Right lobe of liver (tissue), 6 donors: Measurements from ENCODE around the gene NPDC1. TPM values are rescaled to one million over a fixed set of nuclear protein-coding genes. Genes with fewer than 3 reads are reported as not detected.

Experiments
- ATAC-seq, 4 donors: fragments of 200-7000 bp; cut with Tn5 transposase; one replicate each; pipeline ENCODE4 v1.9.1; 2020; ENCODE audit warnings: mild to moderate bottlenecking in 4 of 4, moderate library complexity in 4 of 4
- DNase-seq, 3 donors: peaks; one replicate each; pipeline ENCODE4 v3.0.0-alpha.2; 2020
- H3K27ac ChIP-seq, 3 donors: fragments of 200-600 bp; one replicate each; pipeline ENCODE4 v1.8.0; 2022
- H3K27me3 ChIP-seq, 2 donors: fragments of 200-600 bp; one replicate each; pipeline ENCODE4 v1.8.0; 2022
- H3K36me3 ChIP-seq, 4 donors: fragments of 200-600 bp; sonication (generic) in 1 of 4; one replicate each; pipeline versions ENCODE4 v1.5.1 to v1.8.0; 2017 to 2022; ENCODE audit warnings: control low read depth in 1 of 4
- H3K4me1 ChIP-seq, 4 donors: fragments of 200-600 bp; sonication (generic) in 1 of 4; one replicate each; pipeline versions ENCODE4 v1.5.1 to v1.8.0; 2017 to 2022; ENCODE audit warnings: control low read depth in 1 of 4
- H3K4me3 ChIP-seq, 3 donors: fragments of 200-600 bp; one replicate each; pipeline ENCODE4 v1.8.0; 2022
- H3K9me3 ChIP-seq, 4 donors: fragments of 200-600 bp; sonication (generic) in 1 of 4; one replicate each; pipeline versions ENCODE4 v1.5.1 to v1.8.0; 2017 to 2022; ENCODE audit warnings: control low read depth in 1 of 4
- POLR2A ChIP-seq: fragments of 450-650 bp; IDR thresholded peaks from one replicate; pipeline ENCODE4 v1.6.1; 2017; ENCODE audit warnings: antibody characterized with exemption, mild to moderate bottlenecking
- WGBS: methylation state at CpG from one replicate; pipeline ENCODE4 v1.1.6; 2018; ENCODE audit warnings: low coverage, low lambda C conversion rate; ENCODE audit not compliant: insufficient coverage; ENCODE audit errors: missing lambda C conversion rate; 5-methylcytosine and 5-hydroxymethylcytosine counted together
- intact Hi-C, 2 donors: fragments of 100-400 bp; cut with DNase I; formaldehyde crosslinking; loops; one replicate each; pipeline versions ENCODE4 v1.11.2 to v1.14.1; 2022
- total RNA-seq, 6 experiments: library from RNA; depleted of rRNA in 2 of 6; stranded (reverse); fragments of >200 nt in 2 of 6; fragmentation: NEBNext Ultra II Directional in 3 of 6; extraction: Animal tissue kit (Norgen Biotek cat#: 25700) in 3 of 6; gene quantifications; one replicate each; pipeline versions ENCODE4 v1.1.0 to v1.2.4, GENCODE V29; 2016 to 2023
- TF ChIP-seq, protein P1 (sequence below), 4 donors: fragments of 200-600 bp in 3 of 4; fragments of 450-650 bp in 1 of 4; IDR thresholded peaks; one replicate each; pipeline versions ENCODE4 v1.5.1 to v1.8.0; 2016 to 2022; ENCODE audit warnings: antibody characterized with exemption in 4 of 4, mild to moderate bottlenecking in 2 of 4
- donor health status: DM: no; HTN: yes; CAD: no.
- donor health status: DM: no; HTN: no; CAD: no.
- donor health status: DM: no; HTN: no; CAD: no.
- donor health status: DM: no; HTN: yes; CAD: no.
- donor health status: DM: no; HTN: yes; CAD: no.

Gene NPDC1
- total RNA-seq, 6 experiments from 2014 or later, result 9.3 to 14.9 (median 12.2) TPM

- Histone ChIP-seq H3K4me1 (peaks cover 2 to 27% (median 11%) of the 10 kb centered on the region in 4 donors), H3K27ac (no peak overlapping the region), H3K27me3 (no peaks in the 10 kb centered on the region), H3K36me3 (no peaks in the 10 kb centered on the region), H3K9me3 (no peaks in the 10 kb centered on the region), H3K4me3 (no peak overlapping the region)
- intact Hi-C loops, result no loop called here
- WGBS, result 37% methylated on average over 10 of the region's 17 CpGs
- DNase-seq (no peak), ATAC-seq (no peak)
- TF ChIP-seq, protein P1, sequence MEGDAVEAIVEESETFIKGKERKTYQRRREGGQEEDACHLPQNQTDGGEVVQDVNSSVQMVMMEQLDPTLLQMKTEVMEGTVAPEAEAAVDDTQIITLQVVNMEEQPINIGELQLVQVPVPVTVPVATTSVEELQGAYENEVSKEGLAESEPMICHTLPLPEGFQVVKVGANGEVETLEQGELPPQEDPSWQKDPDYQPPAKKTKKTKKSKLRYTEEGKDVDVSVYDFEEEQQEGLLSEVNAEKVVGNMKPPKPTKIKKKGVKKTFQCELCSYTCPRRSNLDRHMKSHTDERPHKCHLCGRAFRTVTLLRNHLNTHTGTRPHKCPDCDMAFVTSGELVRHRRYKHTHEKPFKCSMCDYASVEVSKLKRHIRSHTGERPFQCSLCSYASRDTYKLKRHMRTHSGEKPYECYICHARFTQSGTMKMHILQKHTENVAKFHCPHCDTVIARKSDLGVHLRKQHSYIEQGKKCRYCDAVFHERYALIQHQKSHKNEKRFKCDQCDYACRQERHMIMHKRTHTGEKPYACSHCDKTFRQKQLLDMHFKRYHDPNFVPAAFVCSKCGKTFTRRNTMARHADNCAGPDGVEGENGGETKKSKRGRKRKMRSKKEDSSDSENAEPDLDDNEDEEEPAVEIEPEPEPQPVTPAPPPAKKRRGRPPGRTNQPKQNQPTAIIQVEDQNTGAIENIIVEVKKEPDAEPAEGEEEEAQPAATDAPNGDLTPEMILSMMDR (IDR thresholded peaks at IDR 0.05), result no peak
- no peak for TF ChIP-seq POLR2A
These were observed 10.9 kb upstream of the NPDC1 start for GRCh38 chr9:137056739-137057415.

DNA sequence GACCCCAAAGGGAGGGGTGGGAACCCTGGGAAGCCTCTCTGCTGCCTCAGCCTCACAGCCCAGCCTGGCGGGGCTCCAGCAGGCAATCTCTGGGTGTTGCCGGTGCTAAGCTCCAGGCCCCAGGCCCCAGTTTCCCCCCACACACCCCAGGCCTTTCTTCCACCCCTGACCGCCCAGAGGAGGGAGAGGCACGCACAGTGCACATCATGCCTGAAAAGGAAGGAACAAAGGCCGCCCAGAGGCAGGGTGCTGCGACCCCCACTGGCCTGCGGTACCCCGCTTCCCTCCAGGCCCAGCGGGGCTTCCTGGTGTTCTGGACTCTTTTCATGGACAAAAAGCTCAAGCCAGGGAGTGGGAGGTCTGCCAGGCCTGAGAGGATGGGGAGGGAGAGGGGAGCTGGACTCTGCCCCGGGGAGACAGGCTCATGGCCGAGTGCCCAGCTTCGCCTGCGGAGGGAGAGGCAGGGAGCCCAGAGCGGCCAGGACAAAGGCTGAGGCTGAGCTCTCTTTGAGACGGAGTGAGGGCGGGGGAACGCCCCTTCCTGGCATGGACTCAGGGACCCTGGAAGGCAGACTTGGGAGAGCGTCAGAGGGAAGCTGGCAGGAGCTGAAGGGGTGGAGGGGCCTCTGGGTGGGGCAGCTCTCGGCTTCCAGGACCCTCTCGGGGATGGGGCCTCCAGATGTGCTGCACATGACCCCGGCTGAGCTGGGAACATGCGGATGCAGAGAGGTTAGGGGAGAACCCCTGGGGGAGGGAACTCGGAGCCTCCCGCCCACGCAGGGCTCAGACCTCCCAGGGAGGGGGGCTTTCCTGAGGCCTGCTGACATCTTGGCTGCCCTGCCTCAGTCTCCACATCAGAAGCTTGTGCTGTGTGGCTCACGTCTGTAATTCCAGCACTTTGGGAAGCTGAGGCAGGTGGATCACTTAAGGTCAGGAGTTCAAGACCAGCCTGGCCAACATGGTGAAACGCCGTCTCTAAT, 9.7 kb upstream of the NPDC1 start:
- Histone ChIP-seq H3K4me3 (peak overlapping the region in 2 of 3 donors; percentile 51 to 53), H3K36me3 (no peaks in the 10 kb centered on the region), H3K27ac (peak overlapping the region in 2 of 3 donors; percentile 70 to 81), H3K27me3 (no peaks in the 10 kb centered on the region), H3K4me1 (peaks cover 2 to 27% (median 11%) of the 10 kb centered on the region in 4 donors), H3K9me3 (no peaks in the 10 kb centered on the region)
- WGBS, result 31% methylated on average over 7 of the region's 28 CpGs
- no peak for TF ChIP-seq POLR2A
- TF ChIP-seq, protein P1 (IDR thresholded peaks at IDR 0.05), result no peak
- DNase-seq (peak; percentile 96 to 98 (median 96)), ATAC-seq (peak; percentile 87 to 91 (median 88))
- intact Hi-C loops, result no loop called here

DNA sequence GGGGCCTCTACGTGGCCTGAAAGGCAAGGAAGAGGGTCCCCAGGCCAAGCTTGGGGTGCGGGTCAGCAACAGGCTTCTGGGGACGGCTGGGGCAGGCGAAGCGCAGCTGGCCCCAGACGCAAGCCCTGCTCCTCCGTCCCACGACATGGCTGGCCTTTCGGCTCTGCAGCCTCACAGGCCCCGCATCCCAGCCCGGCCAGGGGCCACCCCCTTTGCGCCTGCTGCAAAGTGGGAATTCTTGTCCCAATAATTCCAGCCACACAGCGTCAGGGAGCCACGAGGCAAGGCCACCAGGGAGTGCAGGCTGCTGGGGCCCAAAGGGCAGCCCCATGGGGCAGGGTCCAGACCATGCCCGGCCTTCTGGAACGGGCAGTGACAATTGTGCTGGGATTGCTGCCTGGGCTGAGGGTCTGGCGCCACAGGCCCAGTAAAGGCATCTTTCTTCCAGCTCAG, 9.0 kb upstream of the NPDC1 start:
- H3K27ac ChIP-seq, result peak overlapping the region in 2 of 3 donors; percentile 70 to 81
- peaks cover 2 to 27% (median 11%) of the 10 kb centered on the region in 4 donors for H3K4me1 ChIP-seq
- H3K27me3 ChIP-seq, result no peaks in the 10 kb centered on the region
- no CpG with 5 or more reads among the region's 17 CpGs for WGBS
- intact Hi-C loops, result no loop called here
- H3K36me3 ChIP-seq, result no peaks in the 10 kb centered on the region
- ATAC-seq (peak; percentile 15 to 70 (median 69)), DNase-seq (peak in 2 of 3 donors; percentile 37 to 88)
- H3K4me3 ChIP-seq, result peak overlapping the region; percentile 29 to 53 (median 51)
- TF ChIP-seq, protein P1 (IDR thresholded peaks at IDR 0.05), result no peak
- TF ChIP-seq POLR2A, result no peak
- H3K9me3 ChIP-seq, result no peaks in the 10 kb centered on the region
